Right atrium auricular region (tissue), 2 donors: ENCODE data around the gene PAFAH1B1. TPM values are rescaled to one million over a fixed set of nuclear protein-coding genes. Genes with fewer than 3 reads are reported as not detected.
"Not testable (repeated sequence)": the region's sequence is repeated elsewhere in the genome, so short reads cannot be mapped to it uniquely, and the experiment has no call there.

ENCODE experiments used
- DNase-seq: peaks from one replicate; pipeline ENCODE4 v3.0.0-alpha.2; 2019; ENCODE audit warnings: low spot score
- H3K27ac ChIP-seq, 2 donors: fragments of 200-600 bp; sonication (generic); 1 replicate in 1 of 2; 2 replicates in 1 of 2; pipeline ENCODE4 v1.5.1; 2016 to 2019
- H3K27me3 ChIP-seq, 2 donors: fragments of 200-600 bp; sonication (generic); one replicate each; pipeline versions ENCODE4 v1.5.1 to v1.6.0; 2017 to 2019
- H3K36me3 ChIP-seq: fragments of 200-600 bp; sonication (generic); one replicate; pipeline ENCODE4 v1.5.1; 2016
- H3K4me1 ChIP-seq, 2 donors: fragments of 200-600 bp; sonication (generic); one replicate each; pipeline versions ENCODE4 v1.5.1 to v1.6.0; 2017 to 2019
- H3K4me3 ChIP-seq, 2 donors: fragments of 200-600 bp; sonication (generic); 1 replicate in 1 of 2; 2 replicates in 1 of 2; pipeline ENCODE4 v1.5.1; 2017 to 2019; ENCODE audit warnings: mild to moderate bottlenecking in 1 of 2, moderate library complexity in 1 of 2
- H3K9me3 ChIP-seq, 2 donors: fragments of 200-600 bp; sonication (generic); one replicate each; pipeline ENCODE4 v1.5.1; 2019
- total RNA-seq, 2 donors: library from RNA; depleted of rRNA; stranded (reverse); fragments of >200 nt; gene quantifications; one replicate each; pipeline ENCODE4 v1.1.0, GENCODE V29; 2016
- TF ChIP-seq, protein P1 (sequence below), 2 donors: fragments of 200-600 bp; sonication (generic); IDR thresholded peaks; one replicate each; pipeline ENCODE4 v1.5.1; 2019; ENCODE audit warnings: antibody characterized with exemption in 2 of 2

PAFAH1B1 gene
- 10 to 100 TPM; 55.4 to 71.6 TPM for total RNA-seq

GRCh38 chr17:2592971-2593820 is at the start of gene PAFAH1B1:
Gene PAFAH1B1 (plus strand): TSS chr17:2593654. CDS start chr17:2638289, 44,635 bp downstream.
- Histone ChIP-seq H3K27me3 (no peaks in the 10 kb centered on the region), H3K4me1 (peaks cover 0 to 35% of the 10 kb centered on the region in 2 donors), H3K27ac (peak within 1 kb of the TSS; percentile 95 to 99), H3K4me3 (peak within 1 kb of the TSS; percentile 90 to 98), H3K9me3 (no peaks in the 10 kb centered on the region), H3K36me3 (no peaks in the 10 kb centered on the region)
- DNase-seq, result peak; percentile 82
- TF ChIP-seq, protein P1, sequence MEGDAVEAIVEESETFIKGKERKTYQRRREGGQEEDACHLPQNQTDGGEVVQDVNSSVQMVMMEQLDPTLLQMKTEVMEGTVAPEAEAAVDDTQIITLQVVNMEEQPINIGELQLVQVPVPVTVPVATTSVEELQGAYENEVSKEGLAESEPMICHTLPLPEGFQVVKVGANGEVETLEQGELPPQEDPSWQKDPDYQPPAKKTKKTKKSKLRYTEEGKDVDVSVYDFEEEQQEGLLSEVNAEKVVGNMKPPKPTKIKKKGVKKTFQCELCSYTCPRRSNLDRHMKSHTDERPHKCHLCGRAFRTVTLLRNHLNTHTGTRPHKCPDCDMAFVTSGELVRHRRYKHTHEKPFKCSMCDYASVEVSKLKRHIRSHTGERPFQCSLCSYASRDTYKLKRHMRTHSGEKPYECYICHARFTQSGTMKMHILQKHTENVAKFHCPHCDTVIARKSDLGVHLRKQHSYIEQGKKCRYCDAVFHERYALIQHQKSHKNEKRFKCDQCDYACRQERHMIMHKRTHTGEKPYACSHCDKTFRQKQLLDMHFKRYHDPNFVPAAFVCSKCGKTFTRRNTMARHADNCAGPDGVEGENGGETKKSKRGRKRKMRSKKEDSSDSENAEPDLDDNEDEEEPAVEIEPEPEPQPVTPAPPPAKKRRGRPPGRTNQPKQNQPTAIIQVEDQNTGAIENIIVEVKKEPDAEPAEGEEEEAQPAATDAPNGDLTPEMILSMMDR (IDR thresholded peaks at IDR 0.05), result peak in 1 of 2 donors; percentile 50

DNA sequence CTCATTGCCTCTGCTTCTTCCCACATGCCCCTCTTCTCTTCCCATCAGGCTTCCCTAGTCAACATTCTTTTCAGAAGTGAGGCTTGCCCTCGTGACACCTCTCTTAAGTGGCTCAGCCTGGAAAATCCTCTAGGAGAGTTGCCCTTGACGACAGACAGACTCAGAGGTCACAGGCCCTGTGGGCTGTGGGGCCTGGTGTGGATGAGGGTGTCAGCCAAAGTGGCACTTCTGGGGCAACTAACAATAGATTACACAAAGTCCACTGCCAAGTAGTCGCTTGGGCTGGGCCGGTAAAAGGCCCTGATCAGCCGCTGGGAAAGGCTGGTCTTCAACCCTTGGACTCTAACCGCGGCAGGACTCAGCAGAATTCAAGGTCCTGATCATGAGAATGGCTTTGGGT is 48.1 kb upstream of the PAFAH1B1 start:
- TF ChIP-seq, protein P1 (IDR thresholded peaks at IDR 0.05), result no peak
- Histone ChIP-seq H3K9me3 (no peaks in the 10 kb centered on the region), H3K4me3 (no peak overlapping the region), H3K36me3 (no peaks in the 10 kb centered on the region), H3K27me3 (no peaks in the 10 kb centered on the region), H3K4me1 (no peaks in the 10 kb centered on the region), H3K27ac (peak overlapping the region in 1 of 2 donors; percentile 28)
- no peak for DNase-seq

DNA sequence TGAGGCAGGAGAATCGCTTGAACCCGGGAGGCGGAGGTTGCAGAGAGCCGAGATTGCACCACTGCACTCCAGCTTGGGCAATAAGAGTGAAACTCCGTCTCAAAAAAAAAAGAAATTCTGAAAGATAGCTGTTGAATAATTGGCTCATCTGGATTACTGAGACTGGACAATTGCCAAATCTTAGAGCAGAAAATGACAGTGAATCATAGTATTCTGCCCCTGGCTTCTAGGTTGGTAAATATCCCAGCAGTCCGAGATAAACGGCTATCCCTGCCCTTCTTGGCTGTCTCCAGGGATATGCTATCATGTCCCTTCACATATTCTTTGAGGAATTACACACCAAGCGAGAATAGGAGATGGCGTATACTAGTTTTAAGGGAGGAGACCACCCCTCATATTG is 46.3 kb upstream of the PAFAH1B1 start:
- TF ChIP-seq, protein P1 (IDR thresholded peaks at IDR 0.05), result no peak
- no peak overlapping the region for H3K4me3 ChIP-seq
- H3K27me3 ChIP-seq, result peaks cover 0 to 7% of the 10 kb centered on the region in 2 donors
- H3K36me3 ChIP-seq, result no peaks in the 10 kb centered on the region
- no peaks in the 10 kb centered on the region for H3K4me1 ChIP-seq
- no peak overlapping the region for H3K27ac ChIP-seq
- H3K9me3 ChIP-seq, result no peaks in the 10 kb centered on the region
- DNase-seq, result no peak

DNA sequence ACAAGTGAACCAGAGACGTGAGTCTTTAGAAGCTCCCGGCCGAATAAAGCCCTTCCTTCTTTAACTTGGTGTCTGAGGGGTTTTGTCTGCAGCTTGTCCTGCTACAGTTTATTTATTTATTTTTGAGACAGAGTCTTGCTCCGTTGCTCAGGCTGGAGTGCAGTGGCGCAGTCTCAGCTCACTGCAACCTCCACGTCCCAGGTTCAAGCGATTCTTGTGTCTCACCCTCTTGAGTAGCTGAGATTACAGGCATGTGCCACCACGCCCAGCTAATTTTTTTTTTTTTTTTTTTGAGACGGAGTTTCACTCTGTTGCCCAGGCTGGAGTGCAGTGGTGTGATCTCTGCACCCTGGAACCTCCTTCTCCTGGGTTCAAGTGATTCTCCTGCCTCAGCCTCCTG is 45.4 kb upstream of the PAFAH1B1 start:
- H3K36me3 ChIP-seq, DNase-seq, H3K4me1 ChIP-seq, H3K4me3 ChIP-seq, H3K27me3 ChIP-seq, H3K9me3 ChIP-seq, H3K27ac ChIP-seq: not testable (repeated sequence)

GRCh38 chr17:2549392-2550211 is 43.9 kb upstream of the PAFAH1B1 start:
- no peak overlapping the region for H3K27ac ChIP-seq
- H3K27me3 ChIP-seq, result peaks cover 0 to 7% of the 10 kb centered on the region in 2 donors
- TF ChIP-seq, protein P1 (IDR thresholded peaks at IDR 0.05), result no peak
- H3K4me1 ChIP-seq, result no peaks in the 10 kb centered on the region
- no peak overlapping the region for H3K4me3 ChIP-seq
- H3K36me3 ChIP-seq, result no peaks in the 10 kb centered on the region
- H3K9me3 ChIP-seq, result no peaks in the 10 kb centered on the region
- no peak for DNase-seq

GRCh38 chr17:2551493-2551892 is 42.0 kb upstream of the PAFAH1B1 start:
- Histone ChIP-seq H3K27ac (no peak overlapping the region), H3K27me3 (peaks cover 0 to 7% of the 10 kb centered on the region in 2 donors), H3K4me1 (no peaks in the 10 kb centered on the region), H3K9me3 (no peaks in the 10 kb centered on the region), H3K4me3 (no peak overlapping the region), H3K36me3 (no peaks in the 10 kb centered on the region)
- TF ChIP-seq, protein P1 (IDR thresholded peaks at IDR 0.05), result no peak
- DNase-seq, result no peak
